Measurements from ENCODE around the gene PTGDS. TPM values are rescaled to one million over a fixed set of nuclear protein-coding genes. Genes with fewer than 3 reads are reported as not detected.

Gene PTGDS
- total RNA-seq, 4 donors from 2014 or later: 1.2 to 21.5 (median 7.8) TPM

DNA sequence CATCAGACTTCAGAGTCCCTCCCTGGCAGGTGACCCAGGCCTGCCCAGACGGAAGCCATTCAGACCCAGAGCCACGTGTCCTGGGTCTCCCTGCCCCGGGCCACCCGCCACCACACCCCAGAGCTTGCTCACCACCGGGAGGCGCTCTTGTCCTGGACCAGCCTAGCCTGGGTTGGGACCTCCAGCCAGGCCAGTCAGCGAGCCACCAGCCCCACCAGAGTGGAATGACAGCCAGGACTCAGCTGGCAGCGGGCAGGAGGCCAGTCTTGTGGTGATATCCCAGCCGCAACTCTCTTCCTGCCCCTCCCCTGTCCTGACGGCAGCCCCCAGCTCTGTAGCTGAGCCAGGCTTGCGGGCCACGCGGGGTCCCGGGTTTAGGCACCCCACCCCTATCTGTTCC is 1.7 kb upstream of the PTGDS start:
- TF ChIP-seq, protein P1, sequence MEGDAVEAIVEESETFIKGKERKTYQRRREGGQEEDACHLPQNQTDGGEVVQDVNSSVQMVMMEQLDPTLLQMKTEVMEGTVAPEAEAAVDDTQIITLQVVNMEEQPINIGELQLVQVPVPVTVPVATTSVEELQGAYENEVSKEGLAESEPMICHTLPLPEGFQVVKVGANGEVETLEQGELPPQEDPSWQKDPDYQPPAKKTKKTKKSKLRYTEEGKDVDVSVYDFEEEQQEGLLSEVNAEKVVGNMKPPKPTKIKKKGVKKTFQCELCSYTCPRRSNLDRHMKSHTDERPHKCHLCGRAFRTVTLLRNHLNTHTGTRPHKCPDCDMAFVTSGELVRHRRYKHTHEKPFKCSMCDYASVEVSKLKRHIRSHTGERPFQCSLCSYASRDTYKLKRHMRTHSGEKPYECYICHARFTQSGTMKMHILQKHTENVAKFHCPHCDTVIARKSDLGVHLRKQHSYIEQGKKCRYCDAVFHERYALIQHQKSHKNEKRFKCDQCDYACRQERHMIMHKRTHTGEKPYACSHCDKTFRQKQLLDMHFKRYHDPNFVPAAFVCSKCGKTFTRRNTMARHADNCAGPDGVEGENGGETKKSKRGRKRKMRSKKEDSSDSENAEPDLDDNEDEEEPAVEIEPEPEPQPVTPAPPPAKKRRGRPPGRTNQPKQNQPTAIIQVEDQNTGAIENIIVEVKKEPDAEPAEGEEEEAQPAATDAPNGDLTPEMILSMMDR (IDR thresholded peaks at IDR 0.05): peak in 1 of 6 experiments; percentile 8
- no peak for TF ChIP-seq POLR2A (IDR thresholded peaks at IDR 0.05)
- peaks cover 0 to 19% (median 2%) of the 10 kb centered on the region in 4 donors for H3K4me1 ChIP-seq
- H3K9me3 ChIP-seq: no peaks in the 10 kb centered on the region
- peak in 1 of 3 donors; percentile 35 for DNase-seq
- H3K27ac ChIP-seq: no peak overlapping the region
- no peak overlapping the region for H3K4me3 ChIP-seq
- no peaks in the 10 kb centered on the region for H3K36me3 ChIP-seq
- H3K27me3 ChIP-seq: no peaks in the 10 kb centered on the region

DNA sequence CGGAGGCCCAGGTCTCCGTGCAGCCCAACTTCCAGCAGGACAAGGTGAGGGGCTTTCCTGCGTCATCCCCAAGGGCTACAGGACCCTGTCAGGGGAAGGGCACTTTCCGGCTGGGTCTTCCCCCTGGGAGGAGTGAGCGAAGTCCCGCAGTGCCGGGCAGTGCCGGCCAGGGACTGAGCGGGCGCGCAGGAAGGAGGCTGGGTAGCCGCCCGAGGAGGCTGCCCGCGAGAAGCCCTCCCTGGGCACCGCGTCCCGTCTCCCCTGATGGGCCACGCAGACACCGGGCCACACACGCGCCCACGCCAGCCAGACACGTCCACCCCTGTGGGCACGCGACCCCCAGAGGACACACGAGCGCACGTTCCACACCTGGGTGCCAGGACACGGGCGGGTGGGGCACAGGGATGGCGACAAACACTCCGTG is 357 bp downstream of the PTGDS start:
- H3K4me1 ChIP-seq: peaks cover 0 to 19% (median 2%) of the 10 kb centered on the region in 4 donors
- TF ChIP-seq, protein P1 (IDR thresholded peaks at IDR 0.05): no peak
- TF ChIP-seq POLR2A (IDR thresholded peaks at IDR 0.05): no peak
- no peaks in the 10 kb centered on the region for H3K36me3 ChIP-seq
- H3K27me3 ChIP-seq: no peaks in the 10 kb centered on the region
- H3K4me3 ChIP-seq: peak overlapping the region; percentile 29 to 54 (median 39)
- peak overlapping the region in 3 of 4 donors; percentile 22 to 58 (median 31) for H3K27ac ChIP-seq
- DNase-seq: no peak
- no peaks in the 10 kb centered on the region for H3K9me3 ChIP-seq

DNA sequence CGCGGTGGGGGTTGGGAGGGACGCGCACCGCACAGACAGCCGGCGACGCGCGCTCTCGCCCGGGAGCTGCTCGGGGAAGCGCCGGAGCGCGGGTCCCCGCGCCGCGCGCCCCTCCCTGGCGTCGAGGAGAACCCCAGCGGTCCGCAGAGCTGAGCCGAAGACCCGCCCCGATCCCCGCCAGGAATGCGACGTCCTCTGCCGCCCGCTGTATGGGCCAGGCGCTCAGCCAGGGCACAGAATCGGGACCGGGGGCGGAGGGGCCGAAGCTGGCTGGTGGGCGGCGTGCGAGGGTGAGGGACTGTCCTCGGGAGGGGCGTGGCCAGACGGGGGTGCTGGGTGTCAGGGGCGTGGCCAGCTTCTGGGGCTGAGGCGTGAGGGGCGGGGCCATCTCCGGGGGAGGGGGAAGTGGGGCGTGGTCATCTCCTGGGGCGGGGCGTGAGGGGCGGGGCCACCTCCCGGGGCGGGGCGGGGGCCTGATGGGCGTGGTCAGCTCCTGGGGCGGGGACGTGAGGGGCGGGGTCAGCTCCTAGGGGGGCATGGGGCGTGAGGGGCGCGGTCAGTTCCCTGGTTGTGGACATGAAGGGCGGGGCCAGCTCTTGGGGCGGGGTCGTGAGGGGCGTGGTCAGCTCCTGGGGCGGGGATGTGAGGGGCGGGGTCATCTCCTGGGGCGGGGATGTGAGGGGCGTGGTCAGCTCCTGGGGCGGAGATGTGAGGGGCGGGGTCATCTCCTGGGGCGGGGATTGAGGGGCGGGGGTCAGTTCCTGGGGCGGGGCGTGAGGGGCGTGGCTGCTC is 965 bp downstream of the PTGDS start:
- H3K4me1 ChIP-seq: peaks cover 0 to 19% (median 2%) of the 10 kb centered on the region in 4 donors
- peak overlapping the region; percentile 29 to 54 (median 39) for H3K4me3 ChIP-seq
- peak; percentile 58 to 72 (median 68) for DNase-seq
- no peaks in the 10 kb centered on the region for H3K9me3 ChIP-seq
- H3K27me3 ChIP-seq: no peaks in the 10 kb centered on the region
- H3K36me3 ChIP-seq: no peaks in the 10 kb centered on the region
- TF ChIP-seq, protein P1 (IDR thresholded peaks at IDR 0.05): no peak
- no peak for TF ChIP-seq POLR2A (IDR thresholded peaks at IDR 0.05)
- H3K27ac ChIP-seq: peak overlapping the region; percentile 22 to 58 (median 30)

DNA sequence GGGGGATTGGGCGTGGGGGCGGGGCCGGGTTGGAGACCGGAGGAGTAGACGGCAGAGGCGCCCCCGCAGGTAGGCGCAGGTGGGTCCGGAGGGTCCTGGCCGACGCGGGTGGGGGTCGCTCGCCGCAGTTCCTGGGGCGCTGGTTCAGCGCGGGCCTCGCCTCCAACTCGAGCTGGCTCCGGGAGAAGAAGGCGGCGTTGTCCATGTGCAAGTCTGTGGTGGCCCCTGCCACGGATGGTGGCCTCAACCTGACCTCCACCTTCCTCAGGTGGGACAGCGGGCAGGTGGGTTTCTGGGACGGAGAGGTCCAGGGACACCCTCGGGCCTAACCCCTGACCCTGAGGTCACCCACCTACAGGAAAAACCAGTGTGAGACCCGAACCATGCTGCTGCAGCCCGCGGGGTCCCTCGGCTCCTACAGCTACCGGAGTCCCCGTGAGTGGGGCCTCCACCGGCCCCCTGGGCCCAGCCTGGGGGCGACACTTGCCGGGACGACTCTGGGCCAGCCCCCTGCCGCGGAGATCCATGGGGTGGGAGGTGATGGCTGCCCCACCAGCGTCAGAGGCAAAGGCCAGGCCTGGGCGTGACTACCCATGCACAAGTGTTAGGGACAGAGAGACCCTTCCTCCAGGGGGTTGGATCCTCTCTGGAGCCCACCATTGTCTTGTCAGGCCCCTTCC is 1.7 kb downstream of the PTGDS start:
- no peaks in the 10 kb centered on the region for H3K27me3 ChIP-seq
- TF ChIP-seq POLR2A (IDR thresholded peaks at IDR 0.05): no peak
- TF ChIP-seq, protein P1 (IDR thresholded peaks at IDR 0.05): no peak
- H3K27ac ChIP-seq: no peak overlapping the region
- no peaks in the 10 kb centered on the region for H3K9me3 ChIP-seq
- no peaks in the 10 kb centered on the region for H3K36me3 ChIP-seq
- H3K4me1 ChIP-seq: peaks cover 0 to 19% (median 2%) of the 10 kb centered on the region in 4 donors
- no peak for DNase-seq
- H3K4me3 ChIP-seq: no peak overlapping the region

DNA sequence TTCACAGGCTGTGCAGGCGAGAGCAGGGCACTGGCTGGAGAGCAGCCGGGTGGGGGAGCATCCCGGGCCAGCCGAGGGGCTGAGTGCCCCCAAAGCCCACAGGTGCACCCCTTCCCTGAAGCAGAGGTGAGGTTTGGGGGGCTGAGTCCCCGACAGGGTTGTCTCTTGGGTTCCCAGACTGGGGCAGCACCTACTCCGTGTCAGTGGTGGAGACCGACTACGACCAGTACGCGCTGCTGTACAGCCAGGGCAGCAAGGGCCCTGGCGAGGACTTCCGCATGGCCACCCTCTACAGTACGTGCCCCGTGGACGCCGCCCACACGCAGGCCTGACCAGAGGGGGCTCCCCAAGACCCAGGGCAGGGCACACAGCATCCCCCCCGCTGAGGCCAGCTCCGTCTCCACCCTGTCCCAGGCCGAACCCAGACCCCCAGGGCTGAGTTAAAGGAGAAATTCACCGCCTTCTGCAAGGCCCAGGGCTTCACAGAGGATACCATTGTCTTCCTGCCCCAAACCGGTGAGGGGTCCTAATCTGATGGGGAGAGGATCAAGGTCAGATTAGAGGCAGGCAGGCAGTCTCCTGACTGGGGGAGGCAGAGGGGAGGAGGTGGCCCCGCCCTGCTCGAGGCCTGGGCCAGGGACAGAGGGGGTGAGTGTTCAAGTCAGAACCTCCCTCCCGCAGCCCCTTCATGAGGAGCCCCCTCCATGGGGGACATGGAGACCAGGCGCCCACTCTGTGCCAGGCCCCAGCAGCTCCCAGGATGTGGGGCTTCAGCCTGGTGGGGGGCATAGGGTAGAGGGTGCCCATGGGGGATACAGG is 2.7 kb downstream of the PTGDS start:
- no peak for DNase-seq
- Histone ChIP-seq H3K27me3 (peaks cover 0 to 7% of the 10 kb centered on the region in 2 donors), H3K4me3 (no peak overlapping the region), H3K4me1 (peaks cover 0 to 20% (median 2%) of the 10 kb centered on the region in 4 donors), H3K36me3 (no peaks in the 10 kb centered on the region), H3K27ac (no peak overlapping the region), H3K9me3 (no peaks in the 10 kb centered on the region)
- TF ChIP-seq, protein P1 (IDR thresholded peaks at IDR 0.05): no peak
- no peak for TF ChIP-seq POLR2A (IDR thresholded peaks at IDR 0.05)
